ENCODE data around the gene HSH2D. TPM values are rescaled to one million over a fixed set of nuclear protein-coding genes. Genes with fewer than 3 reads are reported as not detected.

Gene HSH2D
- total and polyA plus RNA-seq, 10 of the 15 experiments (the other 5 are each of a cell fraction or from before 2014, with no cell fraction given): 22.0 to 145 (median 89.3) TPM

GRCh38 chr19:16170134-16170533, 26.6 kb downstream of the HSH2D start:
- no peak overlapping the region for H3K9ac ChIP-seq (ENCODE audit: control insufficient read depth, insufficient read depth, low read length)
- H3K4me1 ChIP-seq (ENCODE audit: control insufficient read depth, insufficient read depth, low read length): peaks cover 8% of the 10 kb centered on the region; the same call in 1 of the 2 replicates
- H3K36me3 ChIP-seq (ENCODE audit: control insufficient read depth in 2 of 2, insufficient read depth in 2 of 2, low read length in 1 of 2): no peaks in the 10 kb centered on the region
- WGBS (ENCODE audit: insufficient coverage, insufficient replicate concordance, low lambda C conversion rate, missing lambda C conversion rate): 100% methylated on average over 1 of the region's 1 CpG
- no peak for FAIRE-seq
- intact Hi-C loops (cut with micrococcal nuclease; ENCODE audit: unreplicated experiment) (no loop called here), in situ Hi-C loops (cut with MboI) (no loop called here)
- ChIA-PET SMC1A (ENCODE audit: uncharacterized antibody, unreplicated experiment) (interaction anchor here (2.5 to 2.8 kb wide), 2 partner anchors 9 to 52 kb away, joined by 7 to 9 read pairs; no protein-coding TSS in a partner anchor), POLR2A (no interaction called here), RAD21 (ENCODE audit: unreplicated experiment) (no interaction called here), CTCF (interaction anchor here (1.1 to 1.3 kb wide), 2 partner anchors 26 to 29 kb away, joined by 3 read pairs; partner anchors contain the start of gene HSH2D)
- no peak overlapping the region for H3K27ac ChIP-seq (ENCODE audit: control insufficient read depth, insufficient read depth)
- H4K20me1 ChIP-seq (ENCODE audit: control insufficient read depth, insufficient read depth): no peaks in the 10 kb centered on the region
- H3K9me3 ChIP-seq (replicated peaks; ENCODE audit: control insufficient read depth, insufficient read depth, low read length): no peaks in the 10 kb centered on the region; the same call in 1 of the 3 replicates
- TF ChIP-seq ZSCAN29 (IDR thresholded peaks at IDR 0.05) (no peak), ATF2 (IDR thresholded peaks at IDR 0.05; ENCODE audit: low read length) (no peak), RB1 (IDR thresholded peaks at IDR 0.05; ENCODE audit: borderline replicate concordance) (no peak), NBN (IDR thresholded peaks at IDR 0.05) (no peak), TBL1XR1 (IDR thresholded peaks at IDR 0.05; ENCODE audit: low read depth, low read length) (no peak), WRNIP1 (IDR thresholded peaks at IDR 0.05; ENCODE audit: borderline replicate concordance, low read depth, low read length) (no peak), CHD1 (IDR thresholded peaks at IDR 0.05; ENCODE audit: low read depth, low read length) (no peak), KDM1A (IDR thresholded peaks at IDR 0.05; ENCODE audit: borderline replicate concordance) (no peak), MTA2 (IDR thresholded peaks at IDR 0.05; ENCODE audit: low read depth) (no peak)
- no peak for ATAC-seq
- H3K27me3 ChIP-seq (replicated peaks in 1 of 2; ENCODE audit: control insufficient read depth in 2 of 2, insufficient read depth in 2 of 2, low read length in 1 of 2): no peaks in the 10 kb centered on the region
- H2AFZ ChIP-seq (ENCODE audit: control insufficient read depth, low read depth, low read length): no peak overlapping the region
- no peak overlapping the region for H3K4me2 ChIP-seq (ENCODE audit: control insufficient read depth, insufficient read depth)
- no peaks in the 10 kb centered on the region for H3K79me2 ChIP-seq (ENCODE audit: control insufficient read depth, insufficient read depth, low read length)
- H3K4me3 ChIP-seq: no peak overlapping the region
- BruUV-seq (replicated peaks): no TSS peak
- DNase-seq (ENCODE audit: low read depth, low spot score): no peak
